K562 (cell line): Measurements from ENCODE around the gene VEZF1. TPM values are rescaled to one million over a fixed set of nuclear protein-coding genes. Genes with fewer than 3 reads are reported as not detected.

ENCODE experiments used
- ATAC-seq: fragments of 200-7000 bp; cut with Tn5 transposase; 3 replicates; pipeline ENCODE4 v1.9.1; 2020; ENCODE audit warnings: moderate library complexity
- BruUV-seq: library from RNA; stranded (reverse); fragments of 400-500 nt; replicated peaks from 2 replicates; lab custom pipeline; 2021; lab: Mats Ljungman, UMichigan
- CTCF ChIA-PET: fragments of 300-600 bp; formaldehyde crosslinking; extraction: SDS; loops from one replicate; lab custom pipeline; 2021; ENCODE audit warnings: low intra/inter-chr PET ratio; lab: Yijun Ruan, JAX
- POLR2A ChIA-PET: fragments of 300-600, 350-650 bp; sonication (Branson Sonifier 250); formaldehyde crosslinking; extraction: SDS; loops from one replicate; lab custom pipeline; 2021; ENCODE audit warnings: antibody characterized with exemption, inconsistent platforms; lab: Yijun Ruan, JAX
- DNase-seq, 4 experiments: peaks; one replicate each; pipeline versions ENCODE4 v3.0.0 to v3.0.0-alpha.2; 2011 to 2018; ENCODE audit warnings: low spot score in 3 of 4, mixed read lengths in 3 of 4; ENCODE audit errors: extremely low read depth in 1 of 4
- FAIRE-seq: peaks from 2 replicates; lab custom pipeline; 2011; peaks lifted over from hg19 to GRCh38; lab: Jason Lieb, UNC
- H2AFZ ChIP-seq: 2 replicates; pipeline ENCODE4 v1.6.0; 2011; ENCODE audit warnings: low read depth, low read length, control low read depth, inconsistent platforms
- H3K27ac ChIP-seq: fragments of 200-600 bp; 3 replicates; pipeline ENCODE4 v1.8.0; 2011; ENCODE audit warnings: low read depth, mild to moderate bottlenecking, control low read depth, inconsistent platforms, low read length, moderate library complexity, mixed read lengths; ENCODE audit errors: extremely low read depth
- H3K27me3 ChIP-seq, 2 experiments: fragments of 300-600 bp in 1 of 2; 2 replicates in 1 of 2; 3 replicates in 1 of 2; pipeline versions ENCODE4 v1.6.0 to v1.8.0; 2011; ENCODE audit warnings: inconsistent platforms in 2 of 2, low read length in 2 of 2, mild to moderate bottlenecking in 1 of 2, mixed read lengths in 1 of 2, moderate library complexity in 1 of 2; ENCODE audit not compliant: control insufficient read depth in 2 of 2, insufficient read depth in 2 of 2
- H3K36me3 ChIP-seq: fragments of 300-600 bp; 3 replicates; pipeline ENCODE4 v1.8.0; 2011; ENCODE audit warnings: mild to moderate bottlenecking, low read length, inconsistent platforms; ENCODE audit not compliant: control insufficient read depth, insufficient read depth
- H3K4me1 ChIP-seq, 2 experiments: fragments of 200-600 bp in 1 of 2; replicated peaks in 1 of 2; 2 replicates in 1 of 2; 3 replicates in 1 of 2; pipeline versions ENCODE4 v1.5.1 to v1.8.0; 2011; ENCODE audit warnings: inconsistent platforms in 2 of 2, low read length in 2 of 2, mild to moderate bottlenecking in 1 of 2, mixed read lengths in 1 of 2, moderate library complexity in 1 of 2; ENCODE audit not compliant: control insufficient read depth in 2 of 2, insufficient read depth in 2 of 2
- H3K4me2 ChIP-seq: 2 replicates; pipeline ENCODE4 v1.6.1; 2011; ENCODE audit warnings: low read length, control low read depth, inconsistent platforms, mixed read lengths; ENCODE audit not compliant: insufficient read depth
- H3K4me3 ChIP-seq: fragments of 200-600 bp; sonication (generic), shearing (Covaris generic); 2 replicates; pipeline ENCODE4 v1.5.1; 2016; ENCODE audit warnings: control low read depth, inconsistent platforms
- H3K79me2 ChIP-seq: fragments of 200-600 bp; 3 replicates; pipeline ENCODE4 v1.8.0; 2011; ENCODE audit warnings: low read length, inconsistent platforms; ENCODE audit not compliant: control insufficient read depth, insufficient read depth
- H3K9ac ChIP-seq, 2 experiments: 2 replicates each; pipeline versions ENCODE4 v1.6.0 to v1.6.1; 2011; ENCODE audit warnings: low read depth in 2 of 2, low read length in 2 of 2, control low read depth in 1 of 2, inconsistent platforms in 1 of 2, mild to moderate bottlenecking in 1 of 2, mixed read lengths in 1 of 2; ENCODE audit not compliant: insufficient read depth in 1 of 2
- H3K9me1 ChIP-seq: one replicate; pipeline ENCODE4 v1.6.0; 2011; ENCODE audit warnings: inconsistent platforms, mild to moderate bottlenecking, low read length, moderate library complexity; ENCODE audit not compliant: control insufficient read depth, insufficient read depth
- H3K9me3 ChIP-seq: replicated peaks from 2 replicates; pipeline ENCODE4 v1.5.1; 2011; ENCODE audit warnings: low read depth, low read length, inconsistent platforms; ENCODE audit not compliant: control insufficient read depth, insufficient read depth
- H4K20me1 ChIP-seq: replicated peaks from 2 replicates; pipeline ENCODE4 v1.6.1; 2011; ENCODE audit warnings: low read length, inconsistent platforms, mixed read lengths; ENCODE audit not compliant: control insufficient read depth, insufficient read depth
- CEBPZ ChIP-seq: fragments of 150-350 bp; IDR thresholded peaks from 2 replicates; pipeline ENCODE4 v1.6.1; 2014; ENCODE audit warnings: low read depth, mild to moderate bottlenecking, low read length, borderline replicate concordance
- ELK3 ChIP-seq: fragments of 450-650 bp; formaldehyde crosslinking; IDR thresholded peaks from 2 replicates; pipeline ENCODE4 v1.4.0; 2020; ENCODE audit warnings: mild to moderate bottlenecking
- MIER1 ChIP-seq: fragments of 450-650 bp; IDR thresholded peaks from 2 replicates; pipeline ENCODE4 v1.6.1; 2016; ENCODE audit warnings: antibody characterized with exemption, mild to moderate bottlenecking, low read depth
- SPI1 ChIP-seq: IDR thresholded peaks from 2 replicates; pipeline ENCODE4 v1.6.1; 2011; ENCODE audit warnings: low read depth, low read length, control low read depth, borderline replicate concordance
- WGBS: fragments of 100-300 bp; shearing (Covaris generic); methylation state at CpG from one replicate; pipeline ENCODE4 v1.1.6; 2016; ENCODE audit warnings: low coverage, mixed read lengths; ENCODE audit not compliant: insufficient coverage; ENCODE audit errors: missing lambda C conversion rate; 5-methylcytosine and 5-hydroxymethylcytosine counted together
- in situ Hi-C: fragments of 300-500 bp; cut with MboI; formaldehyde crosslinking; loops from 4 replicates; pipeline ENCODE4 v1.15.0; 2018; ENCODE audit warnings: inconsistent platforms, mixed read lengths
- intact Hi-C: fragments of 100-400 bp; cut with micrococcal nuclease; formaldehyde crosslinking; loops from 2 replicates; pipeline ENCODE4 v1.14.2; 2022
- polyA plus RNA-seq, 8 experiments: library from polyadenylated mRNA; depleted of rRNA in 4 of 8; stranded (reverse) in 5 of 8; unstranded in 3 of 8; fragments of >200 nt; fragmentation: Nextera tagmentation in 2 of 8; fragmentation: Illumina TruSeq in 1 of 8; extraction: Ambion mirVana in 2 of 8; extraction: Trizol in 1 of 8; gene quantifications; 2 replicates each; pipeline versions ENCODE4 v1.2.1 to v1.2.3, GENCODE V29; 2011 to 2014; ENCODE audit warnings: inconsistent platforms in 1 of 8, missing spikeins in 1 of 8
- total RNA-seq, 7 experiments: library from RNA; depleted of rRNA in 6 of 7; stranded (reverse); fragments of >200 nt in 6 of 7; fragmentation: Illumina TruSeq in 2 of 7; extraction: Trizol in 2 of 7; gene quantifications; 2 replicates each; pipeline versions ENCODE4 v1.2.1 to v1.2.3, GENCODE V29; 2011 to 2021; ENCODE audit warnings: low replicate concordance in 1 of 7

VEZF1 gene
- total and polyA plus RNA-seq, 9 of the 15 experiments (the other 6 are each of a cell fraction or from before 2014, with no cell fraction given) = 9.5 to 33.4 (median 22.1) TPM

GRCh38 chr17:57943140-57943539 is 44.9 kb downstream of the VEZF1 start:
- TF ChIP-seq ELK3 (CRISPR knock-in tag) (no peak), SPI1 (peak; percentile 80), MIER1 (no peak), CEBPZ (no peak)
- Histone ChIP-seq H3K36me3 (no peaks in the 10 kb centered on the region), H3K27me3 (peaks cover 11 to 16% of the 10 kb centered on the region in 2 experiments), H4K20me1 (peaks cover 3% of the 10 kb centered on the region; the same call in 1 of the 2 replicates), H3K9me3 (no peaks in the 10 kb centered on the region), H3K79me2 (no peaks in the 10 kb centered on the region), H3K4me2 (no peak overlapping the region), H2AFZ (no peak overlapping the region), H3K4me3 (no peak overlapping the region), H3K4me1 (peaks cover 4 to 7% of the 10 kb centered on the region in 2 experiments; a peak in 2 of 5 replicates), H3K9me1 (peaks cover 2% of the 10 kb centered on the region), H3K27ac (no peak overlapping the region), H3K9ac (no peak overlapping the region)
- 18% methylated on average over 6 of the region's 6 CpGs for WGBS
- intact Hi-C loops = no loop called here
- in situ Hi-C loops = no loop called here
- POLR2A ChIA-PET = interaction anchor here (0.9 to 1.7 kb wide), 3 partner anchors 15 to 47 kb away, joined by 3 to 4 read pairs (median 3); no protein-coding TSS in a partner anchor
- BruUV-seq = no TSS peak
- no peak for FAIRE-seq
- no peak for DNase-seq
- no peak for ATAC-seq
- CTCF ChIA-PET = interaction anchor here (0.6 kb wide), 1 partner anchor 8 kb away, joined by 4 read pairs; no protein-coding TSS in a partner anchor
